Posterior vena cava (tissue), 2 donors: ENCODE measurements around the gene FGF12. TPM values are rescaled to one million over a fixed set of nuclear protein-coding genes. Genes with fewer than 3 reads are reported as not detected.
"Not testable (repeated sequence)": the region's sequence is repeated elsewhere in the genome, so short reads cannot be mapped to it uniquely, and the experiment has no call there.

Experiments used
- DNase-seq: peaks from one replicate; pipeline ENCODE4 v3.0.0-alpha.2; 2020; ENCODE audit warnings: low spot score
- intact Hi-C, 2 donors: fragments of 100-400 bp; cut with DNase I; formaldehyde crosslinking; loops; one replicate each; pipeline versions ENCODE4 v1.14.1 to v1.14.2; 2022 to 2023
- total RNA-seq, 2 donors: library from RNA; stranded (reverse); fragmentation: NEBNext Ultra II Directional; extraction: Animal tissue kit (Norgen Biotek cat#: 25700); gene quantifications; one replicate each; pipeline ENCODE4 v1.2.1, GENCODE V29; 2021
- donor health status: DM: yes; HTN: yes; CAD: no.
- donor health status: DM: yes; HTN: yes; CAD: no.

Gene FGF12
- total RNA-seq, 2 donors from 2014 or later = 1.4 to 1.7 TPM

GRCh38 chr3:192611411-192611810 is 115.9 kb downstream of the FGF12 start:
- DNase-seq = no peak
- intact Hi-C loops = no loop called here

- no peak for DNase-seq
- intact Hi-C loops = no loop called here
These were observed 118.4 kb downstream of the FGF12 start for GRCh38 chr3:192608726-192609600.

DNA sequence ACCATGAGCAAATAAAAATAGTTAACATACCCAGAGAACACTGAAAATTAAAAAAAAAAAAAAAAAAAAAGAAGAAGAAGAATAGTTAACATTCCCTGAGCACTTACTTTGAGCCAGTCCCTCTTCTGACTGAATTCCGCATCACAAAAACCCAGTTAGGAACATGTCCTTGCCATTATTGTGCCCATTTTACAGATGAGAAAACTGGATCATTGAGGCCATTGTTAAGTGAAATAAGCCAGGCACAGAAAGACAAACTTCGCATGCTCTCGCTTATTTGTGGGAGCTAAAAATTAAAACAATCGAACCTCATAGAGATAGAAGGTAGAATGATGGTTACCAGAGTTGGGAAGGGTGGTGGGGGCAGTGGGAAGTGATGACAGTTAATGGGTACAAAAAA is 119.5 kb downstream of the FGF12 start:
- no peak for DNase-seq
- intact Hi-C loops = no loop called here

DNA sequence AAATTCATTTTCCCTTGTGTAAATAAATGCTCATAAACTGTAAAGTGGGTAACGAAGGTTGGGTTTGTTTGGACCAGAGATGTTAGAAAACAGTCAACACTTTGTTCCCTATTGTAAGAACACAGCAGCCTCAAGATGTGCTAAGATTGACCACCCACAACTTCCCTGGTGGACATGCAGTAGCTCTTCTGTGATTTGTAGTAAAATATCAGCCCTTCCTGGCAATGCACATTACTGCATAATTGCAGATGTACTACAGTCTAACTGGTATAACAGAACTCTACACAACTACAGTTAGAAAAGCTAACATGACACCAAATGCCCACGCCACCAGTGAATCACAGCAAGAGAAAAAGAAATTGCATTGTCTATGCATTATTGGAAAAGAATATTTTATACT is 129.4 kb downstream of the FGF12 start:
- DNase-seq = no peak
- intact Hi-C loops = no loop called here

- no peak for DNase-seq
- intact Hi-C loops = no loop called here
These were observed 129.8 kb downstream of the FGF12 start for GRCh38 chr3:192597506-192597905.

GRCh38 chr3:192578729-192579128 is 148.6 kb downstream of the FGF12 start:
- intact Hi-C loops = no loop called here
- no peak for DNase-seq

GRCh38 chr3:192577811-192578210 is 149.5 kb downstream of the FGF12 start:
- DNase-seq = no peak
- intact Hi-C loops = no loop called here

DNA sequence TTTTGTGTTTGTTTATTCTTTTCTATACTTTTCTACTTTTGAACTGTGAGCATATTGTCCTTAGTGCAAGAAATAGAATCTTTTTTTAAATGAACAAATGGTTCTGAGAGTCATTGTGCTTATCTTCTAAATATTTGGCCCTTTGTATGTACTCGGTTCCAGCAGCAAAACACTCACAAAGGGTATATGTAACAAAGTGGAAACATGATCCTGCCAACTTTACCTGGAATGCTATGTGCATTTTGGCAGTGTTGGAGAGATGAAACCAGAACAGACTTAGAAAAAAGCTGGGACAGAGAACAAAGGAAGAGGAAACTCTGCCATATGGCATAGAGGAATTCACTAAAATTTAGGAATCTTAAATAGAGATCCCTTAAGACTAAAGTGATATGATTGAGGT is 150.1 kb downstream of the FGF12 start:
- DNase-seq = no peak
- intact Hi-C loops = no loop called here

GRCh38 chr3:192576704-192577103 is 150.6 kb downstream of the FGF12 start:
- DNase-seq, intact Hi-C loops: not testable (repeated sequence)

DNA sequence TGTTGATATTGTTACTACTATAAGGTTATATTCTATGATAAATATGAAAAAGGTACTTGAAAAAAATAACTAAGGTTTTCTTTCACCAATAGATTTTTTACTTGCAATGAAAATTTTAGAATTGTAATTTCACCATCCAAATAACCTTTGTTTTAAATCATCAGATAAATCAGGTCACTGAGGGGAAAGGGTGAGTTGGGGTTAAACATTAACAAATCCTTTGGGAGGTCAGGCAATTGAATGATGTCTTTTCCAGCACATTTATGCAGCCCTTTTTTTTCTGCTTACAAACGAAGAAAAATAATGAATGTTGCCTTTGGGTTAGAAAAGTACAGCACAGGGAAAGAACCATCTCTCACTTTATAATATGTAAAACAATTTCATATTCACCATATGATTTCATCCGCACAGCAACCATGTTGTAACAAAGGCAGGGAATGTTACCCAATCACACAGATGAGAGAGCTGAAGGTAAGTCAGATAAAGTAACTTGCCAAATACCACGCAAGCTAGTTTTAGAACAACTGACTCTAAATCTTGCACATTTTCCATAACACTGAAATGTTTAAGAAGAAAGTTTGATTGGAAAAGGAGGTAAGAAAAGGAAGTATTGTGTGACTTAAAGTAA is 151.3 kb downstream of the FGF12 start:
- intact Hi-C loops = no loop called here
- no peak for DNase-seq

GRCh38 chr3:192573240-192573639 is 154.1 kb downstream of the FGF12 start:
- DNase-seq = no peak
- intact Hi-C loops = no loop called here

GRCh38 chr3:192570821-192571791 is 156.2 kb downstream of the FGF12 start:
- intact Hi-C loops = no loop called here
- peak; percentile 87 for DNase-seq

DNA sequence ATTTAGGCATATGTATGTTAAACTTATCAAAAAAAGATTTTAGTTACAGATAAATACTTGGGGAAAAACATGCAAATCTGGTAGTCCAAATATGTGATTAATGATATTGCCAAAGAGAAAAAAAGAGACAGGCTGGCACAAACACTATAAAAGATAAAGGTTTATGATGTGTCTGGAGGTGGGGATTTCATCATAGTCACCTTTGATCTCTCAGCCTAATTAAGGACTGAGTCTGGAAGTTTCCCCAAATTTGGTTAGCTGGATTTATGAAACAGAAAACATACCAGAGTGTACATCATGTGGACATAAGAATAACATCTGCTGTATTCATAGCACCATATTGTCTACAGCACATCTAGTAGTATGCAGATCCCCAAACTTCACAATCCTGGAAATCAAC is 157.0 kb downstream of the FGF12 start:
- no peak for DNase-seq
- intact Hi-C loops = no loop called here

DNA sequence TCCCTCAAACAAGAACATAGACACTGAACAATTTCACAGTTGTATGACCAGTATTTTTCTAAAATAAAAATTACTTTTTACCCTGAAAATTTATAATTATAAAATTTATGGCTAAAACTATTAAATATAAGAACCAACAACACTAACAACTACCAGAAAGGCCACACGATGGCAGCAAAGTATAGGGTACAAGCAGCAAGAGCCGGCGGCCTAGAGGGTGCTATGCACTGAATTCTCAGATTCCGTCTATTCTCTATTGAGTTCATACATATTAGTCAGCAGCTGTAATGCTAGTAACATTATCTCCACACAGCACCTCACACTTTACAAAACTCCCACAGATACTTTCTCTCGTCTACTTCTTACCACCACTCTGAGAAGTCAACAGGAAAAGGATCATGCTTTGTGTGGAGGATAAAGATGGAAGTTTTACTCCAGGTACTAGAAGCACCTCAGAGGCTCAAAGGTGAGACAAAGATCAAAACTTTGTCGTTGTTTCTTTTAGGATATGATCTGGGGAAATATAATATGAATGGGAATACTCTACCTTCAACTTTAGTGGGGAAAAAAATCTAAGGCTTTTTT is 160.5 kb downstream of the FGF12 start:
- intact Hi-C loops = loop anchor here (5.0 kb wide), 1 partner anchor 236 kb away; no protein-coding TSS in a partner anchor

DNA sequence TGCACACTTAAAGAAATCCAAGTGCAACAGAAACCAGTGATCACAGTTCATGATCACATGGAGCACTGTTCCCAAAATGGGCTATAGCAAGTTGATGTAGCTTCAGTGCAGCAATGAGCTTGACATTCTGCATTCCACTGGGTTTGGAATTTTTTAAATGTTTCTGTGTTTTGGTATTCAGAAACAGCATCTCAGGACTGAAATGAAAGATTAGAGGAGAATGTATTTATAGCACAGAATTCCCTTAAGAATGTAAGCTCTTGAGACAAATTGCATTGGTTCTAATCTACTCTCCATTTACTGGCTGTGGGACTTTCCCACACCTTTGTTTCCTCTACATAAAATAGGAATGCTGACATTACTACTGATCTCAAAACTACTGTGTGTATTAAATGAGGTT is 162.7 kb downstream of the FGF12 start:
- DNase-seq = no peak
- intact Hi-C loops = loop anchor here (5.0 kb wide), 1 partner anchor 238 kb away; no protein-coding TSS in a partner anchor

More for the DNA sequence above, 160.5 kb downstream of the FGF12 start:
- no peak for DNase-seq

- intact Hi-C loops = no loop called here
- DNase-seq = no peak
These were observed 163.9 kb downstream of the FGF12 start for GRCh38 chr3:192563417-192563816.

GRCh38 chr3:192553707-192554106 is 173.6 kb downstream of the FGF12 start:
- intact Hi-C loops = no loop called here
- DNase-seq = no peak

- no peak for DNase-seq
- intact Hi-C loops = no loop called here
These were observed 177.0 kb downstream of the FGF12 start for GRCh38 chr3:192550356-192550755.

DNA sequence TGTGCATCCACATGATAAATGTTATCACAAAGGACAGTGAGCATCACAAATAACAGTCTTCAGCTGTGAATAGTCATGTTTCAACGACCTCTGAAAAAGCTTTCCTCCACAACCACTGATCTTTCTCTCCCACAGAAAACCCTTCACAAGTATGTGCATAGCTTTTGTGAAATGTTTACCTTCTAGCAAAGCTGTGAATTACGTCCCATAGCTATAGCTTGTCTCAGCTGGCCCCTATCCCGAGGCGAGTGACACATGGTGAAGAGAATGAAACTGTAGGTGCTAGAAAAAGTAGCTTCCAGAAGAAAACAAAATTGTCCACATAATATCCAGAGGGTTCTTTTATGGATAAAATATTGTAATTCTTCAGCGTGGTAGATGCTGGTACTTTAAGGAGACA is 182.0 kb downstream of the FGF12 start:
- intact Hi-C loops = no loop called here
- DNase-seq = no peak
